Activated CD8-positive, alpha-beta T cell treated with anti-CD3 and anti-CD28 coated beads, Interleukin-2, amount 10 ng/mL, durations not matched to agents 7 days and 5 days (primary cell): ENCODE measurements around the gene EXOC1. TPM values are rescaled to one million over a fixed set of nuclear protein-coding genes. Genes with fewer than 3 reads are reported as not detected.
A peak's percentile ranks its signal among the peaks of the same experiment; 100 is the strongest.

Experiments
- ATAC-seq: fragments of 150-1000 bp; cut with Tn5 transposase; one replicate; pipeline ENCODE4 v1.10.0; 2021; ENCODE audit warnings: moderate library complexity
- CTCF ChIA-PET: fragments of 350-600 bp; sonication (Branson Sonifier 250); formaldehyde crosslinking; loops from one replicate; lab custom pipeline; 2021; ENCODE audit warnings: antibody characterized with exemption; lab: Charles Lee
- POLR2A ChIA-PET: fragments of 350-600 bp; sonication (Branson Sonifier 250); formaldehyde crosslinking; loops from one replicate; lab custom pipeline; 2021; ENCODE audit warnings: antibody characterized with exemption; lab: Charles Lee
- DNase-seq: peaks from one replicate; pipeline ENCODE4 v3.0.0-alpha.2; 2020
- H3K27ac Mint-ChIP-seq: one replicate; pipeline ENCODE4 v1.8.0; 2021; ENCODE audit warnings: mild to moderate bottlenecking, mixed read lengths
- H3K27me3 Mint-ChIP-seq: one replicate; pipeline ENCODE4 v1.8.0; 2021; ENCODE audit warnings: low read depth, mixed read lengths
- H3K36me3 Mint-ChIP-seq: one replicate; pipeline ENCODE4 v1.8.0; 2021; ENCODE audit warnings: low read depth, mixed read lengths
- H3K4me1 Mint-ChIP-seq: one replicate; pipeline ENCODE4 v1.8.0; 2021; ENCODE audit warnings: low read depth, mixed read lengths
- H3K4me3 Mint-ChIP-seq: one replicate; pipeline ENCODE4 v1.8.0; 2021; ENCODE audit warnings: mild to moderate bottlenecking, mixed read lengths
- H3K9me3 Mint-ChIP-seq: one replicate; pipeline ENCODE4 v1.8.0; 2022; ENCODE audit warnings: mixed read lengths; ENCODE audit not compliant: insufficient read depth
- total RNA-seq, 2 experiments: library from RNA; stranded (reverse); gene quantifications; one replicate each; pipeline ENCODE4 v1.2.3, GENCODE V29; 2021

The EXOC1 gene
- total RNA-seq, 2 experiments from 2014 or later: 22.8 to 23.3 TPM

GRCh38 chr4:55880652-55881280 lies 27.3 kb downstream of the EXOC1 start:
- Mint-ChIP-seq H3K36me3 (peaks cover 36% of the 10 kb centered on the region), H3K27me3 (no peaks in the 10 kb centered on the region), H3K4me3 (no peak overlapping the region), H3K4me1 (no peaks in the 10 kb centered on the region), H3K9me3 (no peaks in the 10 kb centered on the region), H3K27ac (no peak overlapping the region)
- CTCF ChIA-PET: interaction anchor here (0.6 to 0.7 kb wide), 2 partner anchors 12 to 69 kb away, joined by 3 to 5 read pairs; no protein-coding TSS in a partner anchor
- DNase-seq (no peak), ATAC-seq (no peak)
- POLR2A ChIA-PET: interaction anchor here (0.7 kb wide), 1 partner anchor 152 kb away, joined by 4 read pairs; no protein-coding TSS in a partner anchor

- peaks cover 26% of the 10 kb centered on the region for H3K36me3 Mint-ChIP-seq
- H3K27me3 Mint-ChIP-seq: no peaks in the 10 kb centered on the region
- no peak overlapping the region for H3K4me3 Mint-ChIP-seq
- no peak for ATAC-seq
- no peak overlapping the region for H3K27ac Mint-ChIP-seq
- POLR2A ChIA-PET: no interaction called here
- no peaks in the 10 kb centered on the region for H3K9me3 Mint-ChIP-seq
- DNase-seq: no peak
- H3K4me1 Mint-ChIP-seq: peaks cover 3% of the 10 kb centered on the region
- CTCF ChIA-PET: no interaction called here
These were observed 30.8 kb downstream of the EXOC1 start for GRCh38 chr4:55884093-55884850.

- H3K4me1 Mint-ChIP-seq: peaks cover 3% of the 10 kb centered on the region
- ATAC-seq (no peak), DNase-seq (no peak)
- no peak overlapping the region for H3K27ac Mint-ChIP-seq
- H3K9me3 Mint-ChIP-seq: no peaks in the 10 kb centered on the region
- H3K4me3 Mint-ChIP-seq: no peak overlapping the region
- POLR2A ChIA-PET: no interaction called here
- peaks cover 23% of the 10 kb centered on the region for H3K36me3 Mint-ChIP-seq
- H3K27me3 Mint-ChIP-seq: no peaks in the 10 kb centered on the region
- CTCF ChIA-PET: no interaction called here
These were observed 31.4 kb downstream of the EXOC1 start for GRCh38 chr4:55884851-55885219.

- POLR2A ChIA-PET: interaction anchor here (0.6 kb wide), 1 partner anchor 15 kb away, joined by 3 read pairs; no protein-coding TSS in a partner anchor
- Mint-ChIP-seq H3K4me1 (peaks cover 9% of the 10 kb centered on the region), H3K27ac (no peak overlapping the region), H3K36me3 (peaks cover 25% of the 10 kb centered on the region), H3K27me3 (no peaks in the 10 kb centered on the region), H3K4me3 (no peak overlapping the region), H3K9me3 (no peaks in the 10 kb centered on the region)
- ATAC-seq (no peak), DNase-seq (no peak)
- CTCF ChIA-PET: interaction anchor here (0.6 to 1.9 kb wide), 6 partner anchors 12 to 889 kb away, joined by 3 to 9 read pairs (median 4); partner anchors contain the start of gene CEP135
These were observed 34.1 kb downstream of the EXOC1 start for GRCh38 chr4:55887594-55887993.

- Mint-ChIP-seq H3K4me1 (peaks cover 9% of the 10 kb centered on the region), H3K36me3 (peaks cover 40% of the 10 kb centered on the region), H3K27ac (peak overlapping the region; percentile 24), H3K27me3 (no peaks in the 10 kb centered on the region), H3K9me3 (no peaks in the 10 kb centered on the region), H3K4me3 (no peak overlapping the region)
- ChIA-PET POLR2A (no interaction called here), CTCF (interaction anchor here (0.7 to 1.4 kb wide), 2 partner anchors 24 to 407 kb away, joined by 3 read pairs; no protein-coding TSS in a partner anchor)
- DNase-seq: no peak
- ATAC-seq: no peak
These were observed 38.7 kb downstream of the EXOC1 start for GRCh38 chr4:55892156-55892555.

- H3K27ac Mint-ChIP-seq: no peak overlapping the region
- POLR2A ChIA-PET: no interaction called here
- DNase-seq (no peak), ATAC-seq (no peak)
- no peak overlapping the region for H3K4me3 Mint-ChIP-seq
- CTCF ChIA-PET: no interaction called here
- peaks cover 6% of the 10 kb centered on the region for H3K4me1 Mint-ChIP-seq
- H3K27me3 Mint-ChIP-seq: no peaks in the 10 kb centered on the region
- peaks cover 35% of the 10 kb centered on the region for H3K36me3 Mint-ChIP-seq
- H3K9me3 Mint-ChIP-seq: no peaks in the 10 kb centered on the region
These were observed 43.2 kb downstream of the EXOC1 start for GRCh38 chr4:55896622-55897021.

GRCh38 chr4:55902677-55903076 lies 49.2 kb downstream of the EXOC1 start:
- POLR2A ChIA-PET: interaction anchor here (1.0 kb wide), 1 partner anchor 15 kb away, joined by 3 read pairs; no protein-coding TSS in a partner anchor
- ATAC-seq (no peak), DNase-seq (no peak)
- CTCF ChIA-PET: no interaction called here
- Mint-ChIP-seq H3K36me3 (peaks cover 30% of the 10 kb centered on the region), H3K4me3 (no peak overlapping the region), H3K4me1 (peaks cover 8% of the 10 kb centered on the region), H3K27me3 (no peaks in the 10 kb centered on the region), H3K9me3 (peaks cover 2% of the 10 kb centered on the region), H3K27ac (no peak overlapping the region)

- POLR2A ChIA-PET: interaction anchor here (1.0 kb wide), 1 partner anchor 50 kb away, joined by 3 read pairs; no protein-coding TSS in a partner anchor
- Mint-ChIP-seq H3K9me3 (peaks cover 3% of the 10 kb centered on the region), H3K36me3 (peaks cover 31% of the 10 kb centered on the region), H3K27ac (no peak overlapping the region), H3K27me3 (no peaks in the 10 kb centered on the region), H3K4me1 (peaks cover 9% of the 10 kb centered on the region), H3K4me3 (no peak overlapping the region)
- DNase-seq (no peak), ATAC-seq (no peak)
- CTCF ChIA-PET: no interaction called here
These were observed 50.1 kb downstream of the EXOC1 start for GRCh38 chr4:55903577-55903976.

- POLR2A ChIA-PET: interaction anchor here (1.0 kb wide), 1 partner anchor 51 kb away, joined by 3 read pairs; no protein-coding TSS in a partner anchor
These were observed 51.1 kb downstream of the EXOC1 start for GRCh38 chr4:55904576-55904975.

GRCh38 chr4:55906323-55906722 lies 52.9 kb downstream of the EXOC1 start:
- ChIA-PET CTCF (interaction anchor here (1.7 kb wide), 1 partner anchor 42 kb away, joined by 5 read pairs; the partner anchor contains the start of gene CEP135), POLR2A (interaction anchor here (0.5 to 0.9 kb wide), 2 partner anchors 41 to 42 kb away, joined by 4 to 5 read pairs; partner anchors contain the start of gene CEP135)
- DNase-seq (no peak), ATAC-seq (no peak)
- H3K4me3 Mint-ChIP-seq: no peak overlapping the region
- H3K4me1 Mint-ChIP-seq: peaks cover 9% of the 10 kb centered on the region
- no peaks in the 10 kb centered on the region for H3K27me3 Mint-ChIP-seq
- H3K27ac Mint-ChIP-seq: no peak overlapping the region
- peaks cover 3% of the 10 kb centered on the region for H3K9me3 Mint-ChIP-seq
- peaks cover 24% of the 10 kb centered on the region for H3K36me3 Mint-ChIP-seq

More at GRCh38 chr4:55904576-55904975, 51.1 kb downstream of the EXOC1 start:
- ATAC-seq: no peak
- Mint-ChIP-seq H3K9me3 (peaks cover 3% of the 10 kb centered on the region), H3K27ac (no peak overlapping the region), H3K4me1 (peaks cover 9% of the 10 kb centered on the region), H3K4me3 (no peak overlapping the region), H3K27me3 (no peaks in the 10 kb centered on the region), H3K36me3 (peaks cover 30% of the 10 kb centered on the region)
- CTCF ChIA-PET: no interaction called here
- DNase-seq: no peak

- Mint-ChIP-seq H3K4me3 (no peak overlapping the region), H3K4me1 (peaks cover 9% of the 10 kb centered on the region), H3K27ac (no peak overlapping the region), H3K9me3 (peaks cover 3% of the 10 kb centered on the region), H3K27me3 (no peaks in the 10 kb centered on the region), H3K36me3 (peaks cover 24% of the 10 kb centered on the region)
- POLR2A ChIA-PET: no interaction called here
- ATAC-seq (no peak), DNase-seq (no peak)
- CTCF ChIA-PET: no interaction called here
These were observed 53.5 kb downstream of the EXOC1 start for GRCh38 chr4:55906989-55907388.

- ChIA-PET POLR2A (no interaction called here), CTCF (no interaction called here)
- no peak overlapping the region for H3K27ac Mint-ChIP-seq
- peaks cover 21% of the 10 kb centered on the region for H3K36me3 Mint-ChIP-seq
- H3K4me3 Mint-ChIP-seq: no peak overlapping the region
- ATAC-seq (no peak), DNase-seq (no peak)
- H3K9me3 Mint-ChIP-seq: peaks cover 3% of the 10 kb centered on the region
- no peaks in the 10 kb centered on the region for H3K27me3 Mint-ChIP-seq
- peaks cover 9% of the 10 kb centered on the region for H3K4me1 Mint-ChIP-seq
These were observed 54.0 kb downstream of the EXOC1 start for GRCh38 chr4:55907469-55907868.
